H1 (cell line): Measurements from ENCODE around the gene KLHL33. TPM values are rescaled to one million over a fixed set of nuclear protein-coding genes. Genes with fewer than 3 reads are reported as not detected.

Experiments used
- CTCF ChIA-PET: fragments of 300-600 bp; sonication (Branson Sonifier 250); formaldehyde crosslinking; loops from one replicate; lab custom pipeline; 2021; ENCODE audit not compliant: partially characterized antibody; lab: Charles Lee
- POLR2A ChIA-PET: fragments of 300-600 bp; sonication (Branson Sonifier 250); formaldehyde crosslinking; loops from one replicate; lab custom pipeline; 2021; ENCODE audit warnings: inconsistent platforms; ENCODE audit not compliant: partially characterized antibody; lab: Charles Lee
- DNase-seq, 2 experiments: peaks; one replicate each; pipeline versions ENCODE4 v3.0.0 to v3.0.0-alpha.2; 2010 to 2022; ENCODE audit warnings: low spot score in 2 of 2, low read depth in 1 of 2, mixed read lengths in 1 of 2
- FAIRE-seq: peaks from 2 replicates; lab custom pipeline; 2011; peaks lifted over from hg19 to GRCh38; lab: Jason Lieb, UNC
- H2AFZ ChIP-seq: 2 replicates; pipeline ENCODE4 v1.8.1; 2012; ENCODE audit warnings: low read length, inconsistent platforms
- H2AK5ac ChIP-seq: 2 replicates; pipeline ENCODE4 v1.6.1; 2013; ENCODE audit warnings: low read depth, low read length
- H2BK120ac ChIP-seq: replicated peaks from 2 replicates; pipeline ENCODE3; 2013; ENCODE audit warnings: low read depth, low read length, inconsistent platforms
- H2BK12ac ChIP-seq: 2 replicates; pipeline ENCODE4 v1.6.1; 2013; ENCODE audit warnings: low read depth, low read length
- H2BK15ac ChIP-seq: 2 replicates; pipeline ENCODE4 v1.6.1; 2013; ENCODE audit warnings: low read length
- H2BK20ac ChIP-seq: 2 replicates; pipeline ENCODE4 v1.6.1; 2013; ENCODE audit warnings: low read length
- H2BK5ac ChIP-seq: 2 replicates; pipeline ENCODE4 v1.6.1; 2013; ENCODE audit warnings: low read depth, low read length
- H3K14ac ChIP-seq: 2 replicates; pipeline ENCODE4 v1.6.1; 2013; ENCODE audit warnings: inconsistent platforms; ENCODE audit not compliant: insufficient read length
- H3K18ac ChIP-seq: 2 replicates; pipeline ENCODE4 v1.6.1; 2013; ENCODE audit warnings: low read length; ENCODE audit errors: extremely low read depth
- H3K23ac ChIP-seq: 2 replicates; pipeline ENCODE4 v1.6.1; 2013; ENCODE audit warnings: inconsistent platforms; ENCODE audit not compliant: insufficient read length
- H3K23me2 ChIP-seq: 2 replicates; pipeline ENCODE4 v1.6.1; 2013; ENCODE audit warnings: low read depth, low read length
- H3K27ac ChIP-seq: 2 replicates; pipeline ENCODE4 v1.6.1; 2011; ENCODE audit warnings: low read depth, low read length, inconsistent platforms
- H3K27me3 ChIP-seq, 4 experiments: replicated peaks in 1 of 4; 1 replicate in 1 of 4; 2 replicates in 3 of 4; pipeline versions ENCODE4 v1.6.1 to v1.8.1; 2011 to 2013; ENCODE audit warnings: low read length in 3 of 4, mild to moderate bottlenecking in 3 of 4, inconsistent platforms in 2 of 4, mixed read lengths in 2 of 4, moderate library complexity in 1 of 4; ENCODE audit not compliant: control insufficient read depth in 3 of 4, insufficient read depth in 3 of 4; ENCODE audit errors: extremely low read depth in 1 of 4
- H3K36me3 ChIP-seq, 4 experiments: 2 replicates each; pipeline versions ENCODE4 v1.6.1 to v1.8.1; 2011 to 2013; ENCODE audit warnings: mild to moderate bottlenecking in 4 of 4, low read length in 3 of 4, moderate library complexity in 2 of 4, control low read depth in 1 of 4, inconsistent platforms in 1 of 4; ENCODE audit not compliant: insufficient read depth in 4 of 4, control insufficient read depth in 2 of 4
- H3K4ac ChIP-seq: replicated peaks from 2 replicates; pipeline ENCODE3; 2013; ENCODE audit warnings: low read length, low read depth, mixed read lengths, inconsistent platforms; ENCODE audit not compliant: insufficient read length
- H3K4me1 ChIP-seq, 4 experiments: replicated peaks in 1 of 4; 1 replicate in 1 of 4; 2 replicates in 3 of 4; pipeline versions ENCODE4 v1.6.1 to v1.8.1; 2011 to 2013; ENCODE audit warnings: low read length in 3 of 4, inconsistent platforms in 2 of 4, mixed read lengths in 1 of 4; ENCODE audit not compliant: insufficient read depth in 4 of 4, control insufficient read depth in 3 of 4
- H3K4me2 ChIP-seq, 2 experiments: 2 replicates each; pipeline versions ENCODE4 v1.6.1 to v1.8.1; 2011 to 2013; ENCODE audit warnings: low read depth in 2 of 2, low read length in 2 of 2, control low read depth in 1 of 2, inconsistent platforms in 1 of 2, mild to moderate bottlenecking in 1 of 2; ENCODE audit not compliant: insufficient read depth in 1 of 2
- H3K4me3 ChIP-seq, 4 experiments: fragments of 200-600, 300-600 bp in 1 of 4; sonication (generic), shearing (Covaris generic), sonication (Bioruptor Twin) in 1 of 4; 2 replicates each; pipeline versions ENCODE4 v1.5.1 to v1.8.1; 2011 to 2016; ENCODE audit warnings: low read length in 4 of 4, low read depth in 3 of 4, control low read depth in 2 of 4, inconsistent platforms in 2 of 4, mild to moderate bottlenecking in 2 of 4, mixed read lengths in 1 of 4, moderate library complexity in 1 of 4; ENCODE audit not compliant: insufficient read depth in 2 of 4; ENCODE audit errors: extremely low read depth in 1 of 4
- H3K56ac ChIP-seq: replicated peaks from 2 replicates; pipeline ENCODE3; 2013; ENCODE audit warnings: low read depth, mild to moderate bottlenecking, mixed read lengths, low read length, inconsistent platforms; ENCODE audit not compliant: insufficient read length
- H3K79me1 ChIP-seq: 2 replicates; pipeline ENCODE4 v1.6.1; 2013; ENCODE audit warnings: low read depth, low read length, control low read depth
- H3K79me2 ChIP-seq, 2 experiments: 2 replicates each; pipeline versions ENCODE4 v1.6.1 to v1.8.1; 2012 to 2013; ENCODE audit warnings: low read length in 2 of 2, mild to moderate bottlenecking in 2 of 2, inconsistent platforms in 1 of 2; ENCODE audit not compliant: insufficient read depth in 2 of 2, control insufficient read depth in 1 of 2
- H3K9ac ChIP-seq, 4 experiments: replicated peaks in 1 of 4; 1 replicate in 1 of 4; 2 replicates in 3 of 4; pipeline versions ENCODE4 v1.6.1 to v1.8.1; 2011 to 2013; ENCODE audit warnings: low read depth in 3 of 4, low read length in 3 of 4, control low read depth in 2 of 4, mild to moderate bottlenecking in 2 of 4, moderate library complexity in 2 of 4, inconsistent platforms in 1 of 4; ENCODE audit errors: extremely low read depth in 1 of 4
- H3K9me3 ChIP-seq, 2 experiments: 2 replicates each; pipeline versions ENCODE4 v1.6.1 to v1.8.1; 2012 to 2013; ENCODE audit warnings: mild to moderate bottlenecking in 2 of 2, moderate library complexity in 2 of 2, control low read depth in 1 of 2, inconsistent platforms in 1 of 2, low read depth in 1 of 2, low read length in 1 of 2, mixed read lengths in 1 of 2; ENCODE audit not compliant: insufficient read depth in 2 of 2
- H4K20me1 ChIP-seq, 2 experiments: replicated peaks in 1 of 2; 2 replicates each; pipeline versions ENCODE3 to v1.8.1; 2011 to 2013; ENCODE audit warnings: inconsistent platforms in 2 of 2, low read length in 2 of 2, mild to moderate bottlenecking in 1 of 2; ENCODE audit not compliant: insufficient read depth in 2 of 2, control insufficient read depth in 1 of 2
- H4K5ac ChIP-seq: 2 replicates; pipeline ENCODE4 v1.6.1; 2013; ENCODE audit warnings: low read length, low read depth, mixed read lengths, inconsistent platforms; ENCODE audit not compliant: insufficient read length
- H4K8ac ChIP-seq: 2 replicates; pipeline ENCODE4 v1.8.0; 2013; ENCODE audit warnings: mild to moderate bottlenecking, moderate library complexity, low read length, inconsistent platforms; ENCODE audit not compliant: insufficient read depth; ENCODE audit errors: extremely low read depth
- H4K91ac ChIP-seq: replicated peaks from 2 replicates; pipeline ENCODE3; 2013; ENCODE audit warnings: low read length, mixed read lengths, inconsistent platforms; ENCODE audit not compliant: insufficient read length
- ATF3 ChIP-seq: IDR thresholded peaks from 2 replicates; pipeline ENCODE4 v1.6.1; 2011; ENCODE audit warnings: low read depth, mild to moderate bottlenecking, low read length; ENCODE audit not compliant: insufficient read depth
- CEBPB ChIP-seq: IDR thresholded peaks from 2 replicates; pipeline ENCODE4 v1.6.1; 2012; ENCODE audit warnings: low read depth, low read length
- EP300 ChIP-seq, 2 experiments: IDR thresholded peaks; 1 replicate in 1 of 2; 2 replicates in 1 of 2; pipeline ENCODE4 v1.6.1; 2011 to 2012; ENCODE audit warnings: low read depth in 2 of 2, low read length in 2 of 2, mild to moderate bottlenecking in 2 of 2, borderline replicate concordance in 1 of 2, inconsistent platforms in 1 of 2, moderate library complexity in 1 of 2
- JUND ChIP-seq: IDR thresholded peaks from 2 replicates; pipeline ENCODE4 v1.6.1; 2011; ENCODE audit warnings: mild to moderate bottlenecking, improper control_type of control experiment, low read length
- KDM4A ChIP-seq: IDR thresholded peaks from one replicate; pipeline ENCODE4 v1.7.1; 2012; ENCODE audit warnings: low read depth, mild to moderate bottlenecking, moderate library complexity, low read length, inconsistent platforms; ENCODE audit not compliant: severe bottlenecking
- POU5F1 ChIP-seq: IDR thresholded peaks from 2 replicates; pipeline ENCODE4 v1.6.1; 2011; ENCODE audit warnings: low read depth, mild to moderate bottlenecking, low read length, moderate library complexity
- RBBP5 ChIP-seq: IDR thresholded peaks from 2 replicates; pipeline ENCODE4 v1.7.1; 2012; ENCODE audit warnings: low read depth, mild to moderate bottlenecking, inconsistent platforms, low read length, moderate library complexity, borderline replicate concordance
- RNF2 ChIP-seq: fragments of 200-900, 300-1000 bp; sonication (generic); IDR thresholded peaks from 2 replicates; pipeline ENCODE4 v1.7.1; 2016; ENCODE audit warnings: borderline replicate concordance, low read depth, mild to moderate bottlenecking, antibody characterized with exemption, low read length; ENCODE audit not compliant: poor library complexity, severe bottlenecking; ENCODE audit errors: missing control alignments
- RXRA ChIP-seq: IDR thresholded peaks from 2 replicates; pipeline ENCODE4 v1.6.1; 2011; ENCODE audit warnings: low read depth, mild to moderate bottlenecking, low read length, moderate library complexity; ENCODE audit not compliant: insufficient read depth
- SIX5 ChIP-seq: IDR thresholded peaks from 2 replicates; pipeline ENCODE4 v1.6.1; 2011; ENCODE audit warnings: mild to moderate bottlenecking, low read depth, low read length
- SP4 ChIP-seq: IDR thresholded peaks from 2 replicates; pipeline ENCODE4 v1.6.1; 2012; ENCODE audit warnings: low read length, inconsistent platforms
- SRF ChIP-seq: IDR thresholded peaks from 2 replicates; pipeline ENCODE4 v1.6.1; 2011; ENCODE audit warnings: mild to moderate bottlenecking, low read depth, low read length, moderate library complexity
- ZNF274 ChIP-seq: IDR thresholded peaks from 2 replicates; pipeline ENCODE4 v1.7.0; 2012; ENCODE audit warnings: low read length, borderline replicate concordance; ENCODE audit errors: extremely low read depth
- WGBS, 2 experiments: shearing (Covaris generic) in 1 of 2; methylation state at CpG; one replicate each; pipeline versions ENCODE4 v1.1.6 to v1.1.7; 2013 to 2015; ENCODE audit warnings: low lambda C conversion rate in 2 of 2, mixed read lengths in 2 of 2, inconsistent platforms in 1 of 2, low coverage in 1 of 2, missing lambda C conversion rate in 1 of 2; ENCODE audit not compliant: insufficient replicate concordance in 2 of 2, insufficient coverage in 1 of 2, insufficient read length in 1 of 2; ENCODE audit errors: extremely low coverage in 1 of 2, missing lambda C conversion rate in 1 of 2; 5-methylcytosine and 5-hydroxymethylcytosine counted together
- polyA plus RNA-seq, 7 experiments: library from polyadenylated mRNA; depleted of rRNA in 3 of 7; stranded (reverse) in 5 of 7; unstranded in 2 of 7; fragments of >200 nt in 5 of 7; fragments of 200-250 nt in 2 of 7; gene quantifications; 1 replicate in 5 of 7; 2 replicates in 1 of 7; 4 replicates in 1 of 7; pipeline versions ENCODE4 v1.2.1 to v1.2.3, GENCODE V29; 2011 to 2013; ENCODE audit warnings: missing spikeins in 2 of 7, mixed read lengths in 2 of 7
- total RNA-seq: library from RNA; stranded (reverse); fragmentation: NEBNext Ultra II Directional; extraction: Animal tissue kit (Norgen Biotek cat#: 25700); gene quantifications from 2 replicates; pipeline ENCODE4 v1.2.1, GENCODE V29; 2021

Gene KLHL33
- total and polyA plus RNA-seq, 2 of the 8 experiments (the other 6 are each of a cell fraction or from before 2014, with no cell fraction given): 0.11 to 0.17 TPM

- Histone ChIP-seq H3K9me3 (no peaks in the 10 kb centered on the region), H4K91ac (no peak overlapping the region), H3K4ac (no peak overlapping the region), H3K18ac (no peak overlapping the region), H4K8ac (no peak overlapping the region), H2BK5ac (no peak overlapping the region), H3K9ac (no peak overlapping the region), H3K79me2 (no peaks in the 10 kb centered on the region), H2BK20ac (no peak overlapping the region), H2BK12ac (no peak overlapping the region), H3K27ac (no peak overlapping the region), H3K79me1 (no peaks in the 10 kb centered on the region), H4K20me1 (peaks cover 2 to 3% of the 10 kb centered on the region in 2 experiments), H3K27me3 (no peaks in the 10 kb centered on the region; a peak in 1 of 7 replicates), H4K5ac (no peak overlapping the region), H3K23me2 (no peaks in the 10 kb centered on the region), H3K4me3 (no peak overlapping the region), H3K36me3 (peaks cover 3 to 23% (median 15%) of the 10 kb centered on the region in 4 experiments; a peak in 5 of 8 replicates), H3K4me2 (no peak overlapping the region), H2AFZ (no peak overlapping the region), H3K23ac (no peak overlapping the region), H3K4me1 (no peaks in the 10 kb centered on the region), H3K14ac (no peak overlapping the region), H2BK15ac (no peak overlapping the region), H3K56ac (no peak overlapping the region), H2BK120ac (no peak overlapping the region), H2AK5ac (no peak overlapping the region)
- ChIA-PET CTCF (interaction anchor here (1.5 kb wide), 1 partner anchor 33 kb away, joined by 8 read pairs; no protein-coding TSS in a partner anchor), POLR2A (interaction anchor here (1.0 to 1.1 kb wide), 2 partner anchors 8 to 14 kb away, joined by 4 to 5 read pairs; no protein-coding TSS in a partner anchor)
- FAIRE-seq: no peak
- TF ChIP-seq CEBPB: no peak
- no peak for TF ChIP-seq RXRA
- no peak for TF ChIP-seq ATF3
- no peak for TF ChIP-seq POU5F1
- TF ChIP-seq EP300 (IDR thresholded peaks at IDR 0.05; ENCODE audit: borderline replicate concordance in 1 of 2, low read depth in 2 of 2, low read length in 2 of 2): no peak
- no peak for TF ChIP-seq RNF2
- no peak for TF ChIP-seq JUND
- TF ChIP-seq RBBP5: no peak
- no peak for TF ChIP-seq SP4
- no peak for TF ChIP-seq SRF
- no peak for TF ChIP-seq KDM4A
- TF ChIP-seq SIX5: no peak
- TF ChIP-seq ZNF274: no peak
- DNase-seq: no peak
- 94 to 100% methylated on average over 1 to 10 of the region's 12 CpGs for WGBS, 2 experiments
Observed at GRCh38 chr14:20382526-20382925, 53.4 kb downstream of the KLHL33 start.
